Measurements from ENCODE around the gene SEC63. TPM values are rescaled to one million over a fixed set of nuclear protein-coding genes. Genes with fewer than 3 reads are reported as not detected.

Gene SEC63
- polyA plus RNA-seq, 1 of the 3 experiments (the other 2 are of a cell fraction): 13.2 TPM

- no peak for TF ChIP-seq JUND (IDR thresholded peaks at IDR 0.05)
- TF ChIP-seq MXI1 (IDR thresholded peaks at IDR 0.05; ENCODE audit: low read depth, low read length): peak; percentile 28; the same call in 1 of the 2 replicates
- TF ChIP-seq FOXM1 (IDR thresholded peaks at IDR 0.05; ENCODE audit: low read depth): no peak
- no peak for TF ChIP-seq RCOR1 (IDR thresholded peaks at IDR 0.05; ENCODE audit: low read length)
- no peak for TF ChIP-seq POLR2AphosphoS5 (IDR thresholded peaks at IDR 0.05; ENCODE audit: low read depth, low read length)
- TF ChIP-seq PBX3 (IDR thresholded peaks at IDR 0.05): no peak
- TF ChIP-seq FOSL2 (IDR thresholded peaks at IDR 0.05; ENCODE audit: borderline replicate concordance, low read depth): no peak
- peak; percentile 82 for TF ChIP-seq RAD21 (IDR thresholded peaks at IDR 0.05; ENCODE audit: low read length)
- TF ChIP-seq RXRA (IDR thresholded peaks at IDR 0.05; ENCODE audit: borderline replicate concordance, low read depth): no peak
- no peak for TF ChIP-seq EP300 (IDR thresholded peaks at IDR 0.05; ENCODE audit: borderline replicate concordance in 1 of 2, low read depth in 1 of 2, low read length in 1 of 2)
- TF ChIP-seq REST (IDR thresholded peaks at IDR 0.05; ENCODE audit: low read depth, low read length): no peak
- TF ChIP-seq EZH2phosphoT487 (IDR thresholded peaks at IDR 0.05; ENCODE audit: borderline replicate concordance, low read depth): no peak
- no peak for TF ChIP-seq TCF12 (IDR thresholded peaks at IDR 0.05)
- TF ChIP-seq YY1 (IDR thresholded peaks at IDR 0.05; ENCODE audit: low read depth): no peak
- TF ChIP-seq ZBTB33 (IDR thresholded peaks at IDR 0.05; ENCODE audit: borderline replicate concordance, low read depth): no peak
Measured at GRCh38 chr6:107847844-107848802, 109.9 kb downstream of the SEC63 start (continued).

Measured in SK-N-SH (cell line).